ENCODE measurements around the gene NMUR2.

Gene NMUR2

DNA sequence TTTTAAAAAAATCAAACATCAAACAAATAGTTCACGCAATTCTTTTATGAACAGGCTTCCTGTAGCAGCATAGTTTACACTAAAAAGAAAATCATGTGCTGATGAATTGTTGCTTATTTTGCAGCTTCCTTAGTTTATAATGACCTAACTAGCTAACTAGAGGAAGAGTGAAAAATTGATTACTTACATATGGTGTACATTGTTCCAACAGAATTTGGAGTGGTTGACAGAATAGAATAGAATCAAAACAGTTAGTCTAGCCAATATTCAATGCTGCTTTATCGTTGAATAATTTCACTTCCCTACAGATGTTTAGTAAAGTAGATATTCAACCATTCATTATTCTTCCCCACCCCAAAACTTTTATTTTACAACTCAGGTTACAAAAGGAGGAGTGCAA lies 4.2 kb downstream of the NMUR2 start:
- no peak overlapping the region for H3K4me2 ChIP-seq (ENCODE audit: low read length)
- H3K4me3 ChIP-seq (ENCODE audit: low read length) = no peak overlapping the region
- H3K27ac ChIP-seq (ENCODE audit: low read depth, low read length) = no peak overlapping the region
- H3K4me1 ChIP-seq (ENCODE audit: control insufficient read depth, low read length) = no peaks in the 10 kb centered on the region
- 0 out of 2 replicates have a peak, but pooled peaks cover 2% of the 10 kb centered on the region for H3K27me3 ChIP-seq (ENCODE audit: control insufficient read depth, low read length)
- no peaks in the 10 kb centered on the region for H3F3A ChIP-seq (ENCODE audit: control insufficient read depth, insufficient read depth)
- no peak for TF ChIP-seq EZH2phosphoT487 (IDR thresholded peaks at IDR 0.05; ENCODE audit: borderline replicate concordance, low read length)
- TF ChIP-seq CTCF (IDR thresholded peaks at IDR 0.05; ENCODE audit: low read depth, low read length, poor library complexity, severe bottlenecking) = no peak
- H3K9me3 ChIP-seq (ENCODE audit: control insufficient read depth, insufficient read depth, low read length) = no peaks in the 10 kb centered on the region
- no peaks in the 10 kb centered on the region for H4K20me1 ChIP-seq (ENCODE audit: control insufficient read depth, insufficient read depth, low read depth, low read length)
- H3K79me2 ChIP-seq (ENCODE audit: control insufficient read depth, low read length) = no peaks in the 10 kb centered on the region
- H3K36me3 ChIP-seq (ENCODE audit: control insufficient read depth, low read length) = no peaks in the 10 kb centered on the region
- H3K9me2 ChIP-seq (replicated peaks; ENCODE audit: control insufficient read depth, low read length) = no peaks in the 10 kb centered on the region

DNA sequence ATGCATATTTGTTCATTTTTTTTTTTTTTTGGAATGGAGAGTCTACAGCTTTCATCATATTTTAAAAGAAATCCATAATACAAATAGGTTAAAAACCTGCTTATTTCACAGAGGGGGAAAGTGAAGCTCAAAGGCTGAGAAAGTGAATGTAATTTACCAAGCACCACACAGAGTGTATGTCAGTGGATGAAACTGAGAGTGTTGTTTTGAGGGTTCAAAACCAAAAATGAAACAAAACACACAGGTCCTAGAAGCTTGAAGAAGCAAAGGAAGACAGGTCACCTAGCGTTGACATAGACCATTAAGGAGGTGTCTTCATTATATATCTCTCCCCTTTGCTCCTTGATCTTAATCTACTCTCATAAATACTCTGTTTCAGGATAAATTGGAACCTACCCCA lies 7.5 kb downstream of the NMUR2 start:
- no peaks in the 10 kb centered on the region for H3K79me2 ChIP-seq (ENCODE audit: control insufficient read depth, low read length)
- no peaks in the 10 kb centered on the region for H3K9me3 ChIP-seq (ENCODE audit: control insufficient read depth, insufficient read depth, low read length)
- H3K36me3 ChIP-seq (ENCODE audit: control insufficient read depth, low read length) = no peaks in the 10 kb centered on the region
- H3K27me3 ChIP-seq (ENCODE audit: control insufficient read depth, low read length) = 0 out of 2 replicates have a peak, but pooled peaks cover 2% of the 10 kb centered on the region
- H3F3A ChIP-seq (ENCODE audit: control insufficient read depth, insufficient read depth) = no peaks in the 10 kb centered on the region
- no peak for TF ChIP-seq CTCF (IDR thresholded peaks at IDR 0.05; ENCODE audit: low read depth, low read length, poor library complexity, severe bottlenecking)
- no peak for TF ChIP-seq EZH2phosphoT487 (IDR thresholded peaks at IDR 0.05; ENCODE audit: borderline replicate concordance, low read length)
- H3K4me1 ChIP-seq (ENCODE audit: control insufficient read depth, low read length) = no peaks in the 10 kb centered on the region
- no peak overlapping the region for H3K4me2 ChIP-seq (ENCODE audit: low read length)
- H4K20me1 ChIP-seq (ENCODE audit: control insufficient read depth, insufficient read depth, low read depth, low read length) = no peaks in the 10 kb centered on the region
- no peak overlapping the region for H3K27ac ChIP-seq (ENCODE audit: low read depth, low read length)
- H3K9me2 ChIP-seq (replicated peaks; ENCODE audit: control insufficient read depth, low read length) = no peaks in the 10 kb centered on the region
- no peak overlapping the region for H3K4me3 ChIP-seq (ENCODE audit: low read length)

DNA sequence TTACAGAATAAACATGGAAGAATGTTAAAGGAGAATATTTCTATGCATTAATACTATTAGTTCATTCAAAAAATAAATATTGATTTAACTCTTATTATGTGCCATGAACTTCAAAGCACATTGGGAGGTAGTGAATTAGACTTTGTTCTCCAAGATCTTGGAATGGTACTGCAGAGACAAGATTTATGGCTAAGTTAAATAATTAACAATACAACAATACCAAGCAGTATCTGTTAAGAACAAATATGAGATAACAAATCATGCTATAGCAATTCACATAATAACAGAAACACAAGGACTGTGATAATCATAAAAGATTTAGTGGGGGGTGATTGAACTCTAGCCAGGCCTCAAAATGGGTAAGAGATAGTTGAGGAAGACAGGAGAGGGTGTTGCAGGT lies 11.6 kb downstream of the NMUR2 start:
- H3K4me2 ChIP-seq (ENCODE audit: low read length) = no peak overlapping the region
- H3K36me3 ChIP-seq (ENCODE audit: control insufficient read depth, low read length) = no peaks in the 10 kb centered on the region
- TF ChIP-seq CTCF (IDR thresholded peaks at IDR 0.05; ENCODE audit: low read depth, low read length, poor library complexity, severe bottlenecking) = no peak
- TF ChIP-seq EZH2phosphoT487 (IDR thresholded peaks at IDR 0.05; ENCODE audit: borderline replicate concordance, low read length) = no peak
- H3K4me1 ChIP-seq (ENCODE audit: control insufficient read depth, low read length) = no peaks in the 10 kb centered on the region
- H3K9me3 ChIP-seq (ENCODE audit: control insufficient read depth, insufficient read depth, low read length) = no peaks in the 10 kb centered on the region
- H3K9me2 ChIP-seq (replicated peaks; ENCODE audit: control insufficient read depth, low read length) = no peaks in the 10 kb centered on the region
- H3K4me3 ChIP-seq (ENCODE audit: low read length) = no peak overlapping the region
- H4K20me1 ChIP-seq (ENCODE audit: control insufficient read depth, insufficient read depth, low read depth, low read length) = no peaks in the 10 kb centered on the region
- no peak overlapping the region for H3K27ac ChIP-seq (ENCODE audit: low read depth, low read length)
- H3F3A ChIP-seq (ENCODE audit: control insufficient read depth, insufficient read depth) = no peaks in the 10 kb centered on the region
- H3K27me3 ChIP-seq (ENCODE audit: control insufficient read depth, low read length) = 0 out of 2 replicates have a peak, but pooled peaks cover 2% of the 10 kb centered on the region
- no peaks in the 10 kb centered on the region for H3K79me2 ChIP-seq (ENCODE audit: control insufficient read depth, low read length)
